Tibial artery (tissue), 4 donors: ENCODE measurements around the gene BDP1.
"Not testable (repeated sequence)": the region's sequence is repeated elsewhere in the genome, so short reads cannot be mapped to it uniquely, and the experiment has no call there.

ENCODE experiments used
- DNase-seq, 2 donors: peaks; one replicate each; pipeline ENCODE4 v3.0.0-alpha.2; 2019
- H3K27ac ChIP-seq, 2 donors: fragments of 200-600 bp; sonication (generic) in 1 of 2; 1 replicate in 1 of 2; 2 replicates in 1 of 2; pipeline ENCODE4 v1.5.1; 2018 to 2019; ENCODE audit warnings: mild to moderate bottlenecking in 1 of 2
- H3K27me3 ChIP-seq, 2 donors: fragments of 200-600 bp; sonication (generic) in 1 of 2; one replicate each; pipeline versions ENCODE4 v1.5.1 to v1.6.0; 2016 to 2019
- H3K36me3 ChIP-seq, 3 donors: fragments of 200-600 bp; sonication (generic) in 2 of 3; one replicate each; pipeline ENCODE4 v1.5.1; 2016 to 2019; ENCODE audit warnings: mild to moderate bottlenecking in 2 of 3
- H3K4me1 ChIP-seq, 4 donors: fragments of 200-600 bp; sonication (generic) in 2 of 4; 1 replicate in 3 of 4; 2 replicates in 1 of 4; pipeline ENCODE4 v1.5.1; 2016 to 2019
- H3K4me3 ChIP-seq, 2 donors: fragments of 200-600 bp; sonication (generic) in 1 of 2; 1 replicate in 1 of 2; 2 replicates in 1 of 2; pipeline ENCODE4 v1.5.1; 2018 to 2019; ENCODE audit warnings: mild to moderate bottlenecking in 2 of 2
- H3K9me3 ChIP-seq, 3 donors: fragments of 200-600 bp; sonication (generic) in 1 of 3; one replicate each; pipeline ENCODE4 v1.5.1; 2016 to 2019
- intact Hi-C: fragments of 100-400 bp; cut with DNase I; formaldehyde crosslinking; loops from one replicate; pipeline ENCODE4 v1.15.0; 2023; ENCODE audit warnings: low total_unique reads
- TF ChIP-seq, protein P1 (sequence below), 2 experiments: fragments of 200-600 bp in 1 of 2; fragments of 450-650 bp in 1 of 2; IDR thresholded peaks; one replicate each; pipeline ENCODE4 v1.5.1; 2017 to 2019; ENCODE audit warnings: antibody characterized with exemption in 2 of 2, mild to moderate bottlenecking in 1 of 2, moderate library complexity in 1 of 2

BDP1 gene

GRCh38 chr5:71569748-71570509 is 114.5 kb downstream of the BDP1 start:
- Histone ChIP-seq H3K27me3 (no peaks in the 10 kb centered on the region), H3K4me1 (no peaks in the 10 kb centered on the region), H3K9me3 (no peaks in the 10 kb centered on the region), H3K4me3 (no peak overlapping the region), H3K27ac (no peak overlapping the region), H3K36me3 (peaks cover 0 to 18% (median 13%) of the 10 kb centered on the region in 3 donors)
- intact Hi-C loops: no loop called here
- TF ChIP-seq, protein P1, sequence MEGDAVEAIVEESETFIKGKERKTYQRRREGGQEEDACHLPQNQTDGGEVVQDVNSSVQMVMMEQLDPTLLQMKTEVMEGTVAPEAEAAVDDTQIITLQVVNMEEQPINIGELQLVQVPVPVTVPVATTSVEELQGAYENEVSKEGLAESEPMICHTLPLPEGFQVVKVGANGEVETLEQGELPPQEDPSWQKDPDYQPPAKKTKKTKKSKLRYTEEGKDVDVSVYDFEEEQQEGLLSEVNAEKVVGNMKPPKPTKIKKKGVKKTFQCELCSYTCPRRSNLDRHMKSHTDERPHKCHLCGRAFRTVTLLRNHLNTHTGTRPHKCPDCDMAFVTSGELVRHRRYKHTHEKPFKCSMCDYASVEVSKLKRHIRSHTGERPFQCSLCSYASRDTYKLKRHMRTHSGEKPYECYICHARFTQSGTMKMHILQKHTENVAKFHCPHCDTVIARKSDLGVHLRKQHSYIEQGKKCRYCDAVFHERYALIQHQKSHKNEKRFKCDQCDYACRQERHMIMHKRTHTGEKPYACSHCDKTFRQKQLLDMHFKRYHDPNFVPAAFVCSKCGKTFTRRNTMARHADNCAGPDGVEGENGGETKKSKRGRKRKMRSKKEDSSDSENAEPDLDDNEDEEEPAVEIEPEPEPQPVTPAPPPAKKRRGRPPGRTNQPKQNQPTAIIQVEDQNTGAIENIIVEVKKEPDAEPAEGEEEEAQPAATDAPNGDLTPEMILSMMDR (IDR thresholded peaks at IDR 0.05): no peak
- no peak for DNase-seq

DNA sequence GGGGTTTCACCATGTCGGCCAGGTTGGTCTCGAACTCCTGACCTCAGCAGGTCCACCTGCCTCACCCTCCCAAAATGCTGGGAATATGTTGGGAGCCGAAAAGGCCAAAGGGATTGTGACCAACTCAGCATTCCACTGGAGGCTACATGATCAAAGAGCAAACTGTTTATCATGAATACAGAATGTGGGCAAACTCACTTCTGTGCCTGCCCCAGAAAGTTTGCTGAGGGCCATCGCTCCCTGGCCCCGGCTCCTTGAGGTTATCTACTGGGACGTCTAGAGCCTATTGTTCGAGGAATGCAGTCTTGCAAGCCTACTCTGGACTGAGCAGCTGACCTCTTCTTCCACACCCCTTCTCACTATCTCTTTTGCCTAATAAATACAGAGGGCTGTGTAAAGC is 116.4 kb downstream of the BDP1 start:
- H3K27me3 ChIP-seq, DNase-seq, H3K9me3 ChIP-seq, H3K27ac ChIP-seq, intact Hi-C loops, H3K4me3 ChIP-seq, H3K4me1 ChIP-seq: not testable (repeated sequence)
- peaks cover 0 to 20% (median 10%) of the 10 kb centered on the region in 3 donors for H3K36me3 ChIP-seq

DNA sequence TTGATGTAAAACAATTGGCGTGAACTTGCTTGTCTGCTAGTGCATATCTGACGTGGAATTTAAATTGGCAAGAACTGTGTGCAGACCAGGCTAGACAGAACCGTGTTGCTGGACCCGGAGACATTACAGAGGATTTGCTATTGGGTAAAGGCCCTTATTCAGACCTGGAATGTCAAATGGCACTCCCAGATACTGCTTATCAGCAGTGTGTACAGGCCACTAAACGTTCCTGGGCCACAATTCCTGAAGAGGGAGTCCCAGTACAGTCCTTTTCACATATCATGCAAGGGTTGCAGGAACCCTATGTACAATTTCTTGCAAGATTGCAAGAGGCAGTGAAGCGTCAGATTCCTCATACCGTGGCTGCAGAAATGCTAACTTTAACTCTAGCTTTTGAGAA is 118.1 kb downstream of the BDP1 start:
- Histone ChIP-seq H3K4me3 (no peak overlapping the region), H3K27ac (no peak overlapping the region), H3K27me3 (no peaks in the 10 kb centered on the region), H3K4me1 (no peaks in the 10 kb centered on the region), H3K36me3 (peaks cover 0 to 11% (median under 1%) of the 10 kb centered on the region in 3 donors), H3K9me3 (no peaks in the 10 kb centered on the region)
- intact Hi-C loops: no loop called here
- DNase-seq: no peak
- TF ChIP-seq, protein P1 (IDR thresholded peaks at IDR 0.05): no peak

DNA sequence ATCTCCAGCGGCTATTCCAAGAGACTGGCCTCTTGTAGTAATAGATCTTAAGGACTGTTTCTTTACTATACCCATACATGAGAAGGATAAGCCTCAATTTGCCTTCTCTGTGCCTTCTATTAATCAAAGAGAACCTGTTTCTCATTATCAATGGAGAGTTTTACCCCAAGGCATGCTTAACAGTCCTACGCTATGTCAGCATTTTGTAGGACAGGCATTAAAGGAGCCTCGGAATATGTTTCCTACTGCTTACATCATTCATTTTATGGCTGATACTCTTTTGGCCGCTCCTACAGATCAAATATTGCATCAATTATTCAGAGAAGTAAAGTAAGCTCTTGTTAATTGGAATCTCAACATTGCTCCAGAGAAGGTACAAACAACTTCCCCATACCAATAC is 120.1 kb downstream of the BDP1 start:
- intact Hi-C loops: not testable (repeated sequence)

DNA sequence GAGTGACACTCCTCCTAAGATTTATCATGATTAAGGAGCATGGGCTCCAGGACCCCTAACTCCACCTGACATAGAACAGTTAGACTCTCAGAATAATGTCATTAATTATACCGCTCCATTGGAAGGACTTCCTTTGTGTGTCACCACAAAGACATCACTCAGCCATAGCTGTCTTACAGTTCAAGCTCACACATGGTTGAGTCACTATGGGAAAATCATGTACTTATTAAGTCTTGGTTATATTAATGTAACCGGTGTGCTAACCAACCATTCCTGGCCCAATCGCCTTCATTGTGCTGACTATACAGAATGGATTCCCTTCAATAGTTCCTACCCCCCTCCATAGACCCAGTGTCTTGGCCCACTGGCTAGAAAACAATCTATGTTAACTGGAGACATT is 120.8 kb downstream of the BDP1 start:
- DNase-seq: no peak
- H3K4me3 ChIP-seq: no peak overlapping the region
- no peaks in the 10 kb centered on the region for H3K4me1 ChIP-seq
- intact Hi-C loops: no loop called here
- no peak overlapping the region for H3K27ac ChIP-seq
- H3K36me3 ChIP-seq: peaks cover 0 to 9% (median 0%) of the 10 kb centered on the region in 3 donors
- H3K9me3 ChIP-seq: no peaks in the 10 kb centered on the region
- H3K27me3 ChIP-seq: no peaks in the 10 kb centered on the region
- TF ChIP-seq, protein P1 (IDR thresholded peaks at IDR 0.05): no peak

More for the DNA sequence above, 120.1 kb downstream of the BDP1 start:
- not testable (repeated sequence) for H3K9me3 ChIP-seq, H3K27me3 ChIP-seq, DNase-seq, H3K36me3 ChIP-seq, H3K27ac ChIP-seq, H3K4me1 ChIP-seq, H3K4me3 ChIP-seq

- H3K27ac ChIP-seq, DNase-seq, intact Hi-C loops, H3K9me3 ChIP-seq, H3K36me3 ChIP-seq, H3K4me3 ChIP-seq, H3K4me1 ChIP-seq, H3K27me3 ChIP-seq: not testable (repeated sequence)
These were observed 122.4 kb downstream of the BDP1 start for GRCh38 chr5:71577839-71578238.

DNA sequence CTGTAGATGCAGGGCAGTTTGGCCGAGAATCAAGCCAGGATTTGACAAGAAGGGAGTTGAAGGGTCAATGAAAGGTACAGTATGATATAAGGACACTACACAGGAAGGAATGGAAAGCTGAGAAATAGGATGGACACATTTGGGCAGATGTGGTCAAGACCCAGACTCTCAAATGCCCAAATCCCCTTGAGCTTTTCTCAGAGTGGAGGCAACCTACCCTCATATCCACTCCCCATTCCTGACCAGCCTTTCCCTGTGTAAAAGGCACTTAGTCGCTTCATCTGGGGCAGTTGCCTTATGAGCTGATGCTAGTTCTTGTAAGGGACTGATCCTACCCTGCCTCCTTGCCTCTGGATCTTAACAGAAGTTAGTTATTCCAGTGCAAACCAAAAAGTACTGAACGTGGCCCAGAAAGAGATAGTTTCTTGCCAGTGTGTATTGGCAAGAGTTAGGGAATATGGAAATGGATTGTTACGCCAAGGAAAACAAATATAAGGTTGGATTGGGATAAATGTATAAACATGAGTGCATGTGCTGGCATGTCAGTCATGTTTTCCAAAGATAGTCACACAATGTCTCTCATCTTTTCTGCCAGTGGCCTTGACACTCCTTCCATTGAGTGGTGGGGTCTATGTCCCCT is 127.6 kb downstream of the BDP1 start:
- no peak overlapping the region for H3K4me3 ChIP-seq
- no peaks in the 10 kb centered on the region for H3K36me3 ChIP-seq
- no peaks in the 10 kb centered on the region for H3K27me3 ChIP-seq
- no peaks in the 10 kb centered on the region for H3K9me3 ChIP-seq
- TF ChIP-seq, protein P1 (IDR thresholded peaks at IDR 0.05): no peak
- intact Hi-C loops: no loop called here
- peak overlapping the region; percentile 26 to 34 for H3K27ac ChIP-seq
- peaks cover 0 to 30% (median 10%) of the 10 kb centered on the region in 4 donors for H3K4me1 ChIP-seq
- no peak for DNase-seq
